Measurements from ENCODE around the gene NRM.
"Not testable (repeated sequence)": the region's sequence is repeated elsewhere in the genome, so short reads cannot be mapped to it uniquely, and the experiment has no call there.

NRM gene

DNA sequence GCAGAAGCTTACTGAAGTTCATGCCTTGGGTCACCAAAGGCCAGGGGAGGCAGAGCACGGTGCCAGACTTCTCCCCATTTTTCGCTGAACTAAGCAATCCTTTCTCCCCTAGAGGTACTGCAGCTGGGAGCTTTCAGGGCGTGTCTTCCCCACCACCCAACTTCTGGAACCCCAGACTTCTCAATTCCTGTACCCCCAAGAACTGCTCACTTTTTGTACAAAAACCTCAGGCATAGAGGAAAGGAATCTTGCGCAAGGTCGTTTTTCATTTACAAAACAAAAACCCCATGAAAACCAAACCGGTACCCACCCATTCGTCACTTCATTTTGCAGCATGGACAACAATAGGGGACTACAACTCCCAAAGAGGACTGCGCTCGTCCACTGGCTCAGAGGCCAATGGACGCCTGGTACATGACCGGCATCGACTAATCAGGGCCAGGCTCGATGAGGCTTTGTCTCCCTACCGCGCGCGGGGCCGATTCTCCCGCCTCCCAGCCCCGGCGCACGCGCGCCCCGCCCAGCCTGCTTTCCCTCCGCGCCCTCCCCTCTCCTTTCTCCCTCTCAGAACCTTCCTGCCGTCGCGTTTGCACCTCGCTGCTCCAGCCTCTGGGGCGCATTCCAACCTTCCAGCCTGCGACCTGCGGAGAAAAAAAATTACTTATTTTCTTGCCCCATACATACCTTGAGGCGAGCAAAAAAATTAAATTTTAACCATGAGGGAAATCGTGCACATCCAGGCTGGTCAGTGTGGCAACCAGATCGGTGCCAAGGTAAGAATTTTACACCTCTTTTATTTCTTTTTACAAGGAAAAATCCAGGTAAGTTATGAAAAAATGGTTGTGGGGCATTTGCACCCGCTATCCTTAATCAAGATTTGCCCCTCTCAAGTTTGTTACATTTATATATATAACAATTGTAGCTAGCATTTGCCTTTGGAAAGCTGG lies 29.3 kb upstream of the NRM start, which contains the start of gene TUBB:
Gene TUBB, plus strand, starts transcription at position 562 of the 947 bp plus-strand sequence. Its CDS starts 155 bp downstream, at position 717.
- peak; percentile 98 for DNase-seq

- DNase-seq: no peak
These were observed 28.6 kb upstream of the NRM start for GRCh38 chr6:30719356-30719755.

DNA sequence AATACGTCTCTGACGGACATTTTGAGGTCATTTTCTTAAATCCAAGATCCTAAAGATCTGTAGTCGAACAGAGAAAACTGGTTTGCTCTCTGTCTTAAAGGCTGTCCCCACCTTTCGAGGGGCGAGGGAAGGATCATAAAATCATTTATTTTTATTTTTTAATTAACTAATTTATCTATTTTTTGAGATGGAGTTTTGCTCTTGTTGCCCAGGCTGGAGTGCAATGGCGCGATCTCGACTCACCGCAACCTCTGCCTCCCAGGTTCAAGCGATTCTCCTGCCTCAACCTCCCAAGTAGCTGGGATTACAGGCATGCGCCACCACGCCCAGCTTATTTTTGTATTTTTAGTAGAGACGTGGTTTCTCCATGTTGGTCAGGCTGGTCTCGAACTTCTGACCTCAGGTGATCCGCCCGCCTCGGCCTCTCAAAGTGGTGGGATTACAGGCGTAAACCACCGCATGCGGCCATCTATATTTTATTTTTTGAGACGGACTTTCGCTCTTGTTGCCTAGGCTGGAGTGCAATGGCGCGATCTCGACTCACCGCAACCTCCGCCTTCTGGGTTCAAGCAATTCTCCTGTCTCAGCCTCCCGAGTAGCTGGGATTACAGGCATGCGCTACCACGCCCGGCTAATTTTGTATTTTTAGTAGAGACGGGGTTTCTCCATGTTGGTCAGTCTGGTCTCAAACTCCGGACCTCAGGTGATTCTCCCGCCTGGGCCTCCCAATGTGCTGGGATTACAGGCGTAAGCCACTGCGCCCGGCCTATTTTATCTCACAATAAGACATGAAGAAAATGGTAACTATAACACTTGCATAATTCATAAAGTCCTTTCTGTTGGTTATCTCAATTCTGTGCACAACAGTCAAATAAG lies 27.3 kb upstream of the NRM start:
- DNase-seq: not testable (repeated sequence)

DNA sequence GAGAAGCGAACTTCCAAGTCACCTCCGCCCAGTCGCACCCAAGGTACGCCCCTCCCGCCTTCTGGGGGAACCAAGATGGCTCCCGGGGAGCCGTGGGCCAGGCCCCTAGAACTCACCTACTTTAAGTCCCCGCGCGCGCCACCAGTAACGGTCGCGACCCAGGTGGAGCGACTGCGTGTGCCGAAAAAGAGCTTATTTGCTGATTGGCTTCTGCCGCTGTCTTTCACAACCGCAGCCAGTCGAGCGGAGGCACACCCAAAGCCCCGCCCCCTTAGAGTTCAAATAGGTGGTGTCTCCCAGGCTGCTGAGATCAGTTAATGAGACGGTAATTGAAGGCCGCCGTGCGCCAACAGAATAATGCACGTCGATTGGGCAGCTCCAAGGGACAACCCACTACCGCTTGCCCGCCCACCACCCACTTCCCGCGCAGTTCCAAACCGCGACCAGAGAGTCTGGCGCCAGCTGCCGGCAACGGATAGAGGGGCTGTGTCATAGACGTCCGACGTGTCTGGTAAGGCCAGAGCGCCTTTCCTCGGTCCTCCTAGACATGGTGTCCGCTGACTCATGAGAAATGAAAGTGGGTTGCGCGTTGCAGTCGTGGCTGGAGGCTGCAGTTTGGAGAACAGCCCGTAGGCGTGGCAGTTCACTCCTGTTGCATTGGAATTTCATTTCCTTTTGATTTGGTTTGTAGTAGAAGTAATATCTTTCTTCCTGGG lies 26.5 kb upstream of the NRM start, which contains the start of gene MDC1:
Gene MDC1, minus strand, starts transcription at position 153 of the 716 bp plus-strand sequence. CDS start 2,106 bp downstream, outside the sequence.
- peak; percentile 100 for DNase-seq

DNA sequence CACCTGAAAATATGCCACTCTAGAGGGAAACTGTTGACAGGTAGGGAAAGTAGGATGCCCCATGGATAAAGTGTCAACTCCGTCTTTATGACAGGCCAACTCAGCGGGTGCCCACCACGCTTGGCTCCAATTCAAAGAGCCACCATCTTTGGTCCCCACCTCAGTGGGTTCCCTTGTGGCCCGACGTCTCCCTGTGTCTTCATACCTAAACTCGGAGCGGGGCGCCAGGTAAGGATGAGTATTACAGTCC lies 26.0 kb upstream of the NRM start:
- no peak for DNase-seq

GRCh38 chr6:30714263-30714662 lies 23.5 kb upstream of the NRM start:
- no peak for DNase-seq

GRCh38 chr6:30712441-30712945 lies 21.7 kb upstream of the NRM start:
- DNase-seq: no peak

- no peak for DNase-seq
These were observed 21.1 kb upstream of the NRM start for GRCh38 chr6:30711758-30712380.

- no peak for DNase-seq
These were observed 18.5 kb upstream of the NRM start for GRCh38 chr6:30709101-30709868.

DNA sequence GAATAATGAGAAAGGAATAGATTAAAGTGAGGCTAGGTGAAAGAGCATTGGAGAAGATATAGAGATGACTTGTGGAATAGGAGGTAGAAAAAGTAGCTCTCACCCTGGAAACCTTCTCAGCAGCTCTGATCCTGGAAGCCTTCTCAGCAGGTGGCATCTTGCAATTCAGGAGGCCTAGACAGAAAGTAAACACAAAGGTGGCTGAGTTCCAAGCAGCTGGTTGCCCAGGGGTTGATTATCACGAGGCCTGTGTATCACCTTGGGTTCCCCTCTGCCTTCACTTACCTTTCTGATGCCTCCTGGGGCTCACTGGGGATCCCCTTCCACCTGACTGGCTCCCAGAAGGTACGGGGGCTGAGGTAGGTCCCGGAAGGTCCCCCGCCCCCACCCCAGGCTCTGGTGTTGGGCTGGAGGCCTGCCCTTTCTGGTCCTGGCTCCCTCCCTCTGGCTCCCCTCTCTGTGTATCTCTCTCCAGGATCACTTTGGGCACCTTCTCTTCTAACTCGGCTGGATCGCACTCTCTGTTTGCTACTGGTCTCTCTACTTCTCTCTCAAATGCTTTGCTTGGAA lies 16.6 kb upstream of the NRM start:
- DNase-seq: no peak

DNA sequence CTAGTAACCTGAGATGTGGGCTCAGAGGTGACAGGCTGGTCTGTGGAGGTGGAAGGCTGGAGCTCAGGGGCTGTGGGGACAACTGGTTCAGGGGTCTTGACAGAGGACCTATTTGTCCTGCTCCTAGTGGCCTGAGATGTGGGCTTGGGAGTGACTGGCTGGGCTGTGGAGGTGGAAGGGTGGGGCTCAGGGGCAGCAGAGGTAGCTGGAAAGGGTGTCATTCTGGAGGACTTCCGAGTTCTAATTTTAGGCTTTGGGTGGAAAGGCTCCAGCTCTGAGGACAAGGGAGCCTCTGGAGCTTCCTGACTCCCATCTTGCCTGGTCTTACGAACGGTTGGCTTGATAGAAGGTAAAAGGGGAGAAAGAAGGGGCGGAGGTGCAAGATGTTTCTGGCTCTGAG lies 14.8 kb upstream of the NRM start:
- no peak for DNase-seq

DNA sequence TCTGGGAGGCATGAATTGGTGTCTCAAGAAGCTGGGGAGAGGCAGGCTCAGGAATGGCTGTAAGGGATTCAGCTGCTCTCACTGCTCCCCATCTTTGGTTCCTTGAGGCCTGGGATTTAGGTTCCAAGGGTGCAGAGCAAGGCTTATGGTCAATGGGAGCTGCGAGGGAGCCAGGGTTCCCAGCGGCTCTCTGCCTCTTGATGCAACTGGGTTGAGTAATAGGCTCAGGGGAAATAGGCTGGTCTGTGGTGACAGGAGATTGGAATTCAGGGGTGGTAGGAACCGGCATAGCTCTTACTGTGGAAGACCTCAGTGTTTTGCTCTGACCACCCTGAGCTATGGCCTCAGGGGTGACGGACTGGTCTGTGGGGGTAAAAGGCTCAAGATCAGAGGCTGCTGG lies 13.0 kb upstream of the NRM start:
- DNase-seq: peak; percentile 19

DNA sequence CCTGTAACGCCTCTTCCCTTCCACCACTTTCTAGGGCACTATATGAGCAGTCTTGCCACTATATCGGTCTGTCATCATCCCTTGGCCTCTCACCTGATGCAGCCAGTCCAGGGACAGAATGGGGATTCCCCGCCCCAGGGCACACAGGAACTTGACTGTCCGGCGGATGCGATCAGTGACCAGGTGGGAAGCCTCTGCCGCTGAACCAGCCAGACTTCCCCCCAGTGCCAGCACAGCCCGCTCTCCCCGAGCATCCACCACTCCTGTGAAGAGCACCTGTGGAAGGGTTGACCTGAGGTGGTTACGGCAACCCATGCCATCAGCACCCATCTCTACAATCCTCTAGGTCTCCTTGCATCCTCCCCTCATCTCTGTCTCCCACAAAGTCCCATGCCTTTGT lies 12.2 kb upstream of the NRM start:
- DNase-seq: no peak

DNA sequence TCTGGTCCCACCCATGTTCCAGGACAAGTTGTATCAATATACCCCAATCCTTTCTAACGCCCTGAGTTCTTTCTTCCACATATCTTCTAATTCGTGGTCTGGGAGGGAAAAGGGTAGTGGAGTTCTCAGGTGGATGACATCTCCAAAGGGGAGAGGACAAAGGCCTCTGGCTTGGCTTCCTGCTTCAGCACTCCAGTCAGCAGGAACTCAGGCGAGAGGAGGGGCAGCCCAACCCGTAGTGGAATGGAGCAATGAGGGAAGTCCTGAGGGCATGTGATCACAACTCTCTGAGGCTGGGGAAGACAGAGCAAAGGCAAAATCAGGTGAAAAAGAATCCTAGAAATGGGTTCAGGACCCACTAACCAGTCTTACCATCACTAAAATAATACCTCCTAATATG lies 9.6 kb upstream of the NRM start:
- DNase-seq: peak; percentile 73

DNA sequence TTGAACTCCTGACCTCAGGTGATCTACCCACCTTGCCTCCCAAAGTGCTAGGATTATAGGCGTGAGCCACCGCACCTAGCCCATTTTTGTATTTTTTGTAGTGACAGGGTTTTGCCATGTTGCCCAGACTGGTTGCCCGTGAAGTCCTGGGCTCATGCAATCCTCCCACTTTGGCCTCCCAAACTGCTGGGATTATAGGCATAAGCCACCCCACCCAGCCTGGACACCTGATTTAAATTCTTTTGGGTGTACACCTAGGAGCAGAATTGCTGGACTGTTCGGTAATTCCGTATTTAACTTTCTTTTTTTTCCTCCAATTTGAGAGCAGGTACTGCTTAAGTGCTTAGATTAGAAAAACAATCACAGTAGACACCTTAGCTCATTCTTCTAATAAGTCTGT lies 5.6 kb upstream of the NRM start:
- DNase-seq: no peak

DNA sequence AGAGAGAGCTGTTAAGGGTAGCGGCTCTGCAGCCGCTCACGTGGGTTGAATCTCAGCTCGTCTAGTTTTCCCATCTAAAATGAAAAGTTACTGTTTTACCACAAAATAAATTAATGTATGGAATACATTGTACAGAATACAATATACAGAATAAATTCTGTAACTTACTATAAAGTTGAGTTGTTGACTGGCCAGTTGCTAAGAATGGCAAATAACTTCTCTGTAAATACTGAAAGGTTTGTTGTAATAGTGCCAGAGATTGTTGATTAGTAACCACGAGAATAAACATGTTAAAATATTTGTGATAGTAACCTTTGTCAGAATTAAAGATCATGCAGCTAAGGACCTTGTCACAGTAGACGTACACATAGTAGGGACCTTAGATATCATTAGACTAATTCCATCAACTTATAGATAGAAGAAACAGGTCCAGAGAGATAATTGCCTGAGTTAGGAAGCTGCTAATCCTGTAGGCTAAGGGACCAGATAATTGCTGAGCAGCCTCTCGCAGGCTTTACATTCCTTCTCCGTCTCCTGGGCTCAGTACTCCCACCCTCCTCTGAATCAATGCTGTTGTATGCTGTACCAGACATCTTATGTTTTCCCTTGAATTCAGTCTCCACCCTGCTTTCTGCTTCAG lies 544 bp upstream of the NRM start:
- no peak for DNase-seq

GRCh38 chr6:30689985-30690384 lies 799 bp downstream of the NRM start:
- no peak for DNase-seq

DNA sequence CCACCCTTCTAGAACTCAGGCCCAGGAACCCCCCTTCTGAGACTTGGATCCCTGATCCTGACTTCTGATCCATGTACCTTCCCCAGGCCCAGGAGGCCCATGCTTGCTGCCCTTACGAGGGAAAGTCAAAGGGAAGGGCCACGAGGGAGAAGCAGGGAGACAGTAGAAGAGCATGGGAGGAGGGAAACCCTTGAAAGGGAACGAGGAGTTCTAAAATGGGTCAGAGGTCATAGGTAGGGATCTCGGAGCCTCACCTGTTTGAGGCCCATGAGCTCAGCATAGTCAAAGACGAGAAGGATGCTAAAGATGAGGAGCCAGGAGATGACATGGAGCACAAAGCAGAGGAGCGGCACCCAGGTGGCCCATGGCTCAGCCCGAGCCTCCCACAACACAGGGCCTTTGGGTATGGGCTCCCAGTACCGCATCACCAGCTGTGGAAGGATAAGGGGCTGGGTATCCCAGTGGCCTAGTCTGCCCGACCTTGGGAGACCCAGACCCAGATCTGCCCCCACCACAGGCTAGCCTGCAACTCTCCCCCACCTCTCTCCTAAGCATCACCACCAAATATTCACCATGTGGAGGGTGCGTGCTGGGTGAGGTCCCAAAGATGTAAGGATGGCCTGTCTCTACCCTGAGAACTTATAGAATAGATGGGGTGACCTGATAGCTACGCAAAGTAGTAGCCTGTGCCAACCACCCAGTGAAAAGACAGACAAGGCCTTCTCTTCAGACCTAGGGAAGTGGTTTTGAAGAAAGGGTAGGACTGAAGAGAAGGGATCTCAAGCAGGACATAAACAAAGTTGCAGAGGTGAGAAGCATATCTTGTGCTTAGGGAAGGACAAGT lies 1.5 kb downstream of the NRM start:
- DNase-seq: no peak

- DNase-seq: no peak
These were observed 2.2 kb downstream of the NRM start for GRCh38 chr6:30688569-30688968.

All from suppressor macrophage treated with lipopolysaccharide for 4 hours (primary cell).